HG03575 (cell line): ENCODE results near the gene GNPTG.

Experiments used
- ATAC-seq: cut with Tn5 transposase; IDR thresholded peaks from one replicate; pipeline ENCODE4 v1.9.1; 2021; ENCODE audit not compliant: unreplicated experiment, insufficient number of reproducible peaks, low FRiP score; ENCODE audit errors: extremely low read depth

GNPTG gene

DNA sequence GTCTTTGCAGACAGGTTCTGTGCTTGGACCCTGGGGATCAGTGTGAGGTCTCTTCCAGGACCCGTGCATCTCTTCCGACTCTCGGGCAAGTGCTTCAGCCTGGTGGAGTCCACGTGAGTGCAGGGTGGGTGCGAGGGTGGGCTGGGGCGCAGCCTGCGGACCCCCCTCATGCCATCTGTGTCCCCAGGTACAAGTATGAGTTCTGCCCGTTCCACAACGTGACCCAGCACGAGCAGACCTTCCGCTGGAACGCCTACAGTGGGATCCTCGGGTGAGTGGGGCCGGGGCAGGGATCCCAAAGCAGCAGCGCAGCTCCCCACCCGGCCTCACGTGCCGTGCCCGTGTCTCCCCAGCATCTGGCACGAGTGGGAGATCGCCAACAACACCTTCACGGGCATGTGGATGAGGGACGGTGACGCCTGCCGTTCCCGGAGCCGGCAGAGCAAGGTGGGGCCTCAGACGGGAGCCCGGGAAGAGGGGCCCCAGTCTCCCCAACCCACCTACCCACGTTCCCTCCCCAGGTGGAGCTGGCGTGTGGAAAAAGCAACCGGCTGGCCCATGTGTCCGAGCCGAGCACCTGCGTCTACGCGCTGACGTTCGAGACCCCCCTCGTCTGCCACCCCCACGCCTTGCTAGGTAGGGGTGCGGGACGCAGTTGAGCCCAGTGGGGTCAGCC, 10.1 kb downstream of the GNPTG start:
- no peak for ATAC-seq

DNA sequence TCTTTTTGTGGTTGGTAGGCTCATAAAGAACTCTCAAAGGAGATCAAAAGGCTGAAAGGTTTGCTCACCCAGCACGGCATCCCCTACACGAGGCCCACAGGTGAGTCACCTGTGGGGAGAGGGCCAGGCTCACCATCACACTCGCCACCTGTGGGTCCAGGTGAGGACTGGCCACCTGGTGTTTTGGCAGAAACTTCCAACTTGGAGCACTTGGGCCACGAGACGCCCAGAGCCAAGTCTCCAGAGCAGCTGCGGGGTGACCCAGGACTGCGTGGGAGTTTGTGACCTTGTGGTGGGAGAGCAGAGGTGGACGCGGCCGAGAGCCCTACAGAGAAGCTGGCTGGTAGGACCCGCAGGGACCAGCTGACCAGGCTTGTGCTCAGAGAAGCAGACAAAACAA, 11.1 kb downstream of the GNPTG start:
- ATAC-seq, result no peak

DNA sequence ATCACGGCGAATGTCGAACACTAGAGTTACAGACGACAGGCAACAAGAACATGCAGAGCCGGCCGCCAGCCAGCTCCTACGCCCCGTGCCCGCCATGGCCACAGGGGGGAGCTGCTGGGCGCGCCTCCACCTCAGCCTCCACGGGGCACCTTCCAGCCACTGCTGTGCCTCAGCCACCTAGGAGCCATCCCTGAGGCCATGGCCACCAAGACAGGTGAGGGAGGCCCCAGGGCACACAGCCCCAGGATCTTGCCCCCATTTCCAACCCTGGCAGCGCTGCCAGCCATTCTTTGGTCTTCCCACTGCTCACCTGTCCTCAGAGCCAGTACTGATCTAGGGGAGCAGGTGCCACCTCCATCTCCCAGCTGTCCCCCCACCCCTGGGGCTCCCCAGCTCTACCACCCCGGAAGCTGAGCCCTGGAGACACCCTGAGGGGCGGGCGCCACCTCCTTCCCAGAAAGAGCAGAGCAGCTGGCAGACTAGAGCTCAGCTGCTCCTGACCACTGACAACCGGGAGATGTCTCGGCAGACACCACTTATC, 11.8 kb downstream of the GNPTG start:
- ATAC-seq, result no peak

DNA sequence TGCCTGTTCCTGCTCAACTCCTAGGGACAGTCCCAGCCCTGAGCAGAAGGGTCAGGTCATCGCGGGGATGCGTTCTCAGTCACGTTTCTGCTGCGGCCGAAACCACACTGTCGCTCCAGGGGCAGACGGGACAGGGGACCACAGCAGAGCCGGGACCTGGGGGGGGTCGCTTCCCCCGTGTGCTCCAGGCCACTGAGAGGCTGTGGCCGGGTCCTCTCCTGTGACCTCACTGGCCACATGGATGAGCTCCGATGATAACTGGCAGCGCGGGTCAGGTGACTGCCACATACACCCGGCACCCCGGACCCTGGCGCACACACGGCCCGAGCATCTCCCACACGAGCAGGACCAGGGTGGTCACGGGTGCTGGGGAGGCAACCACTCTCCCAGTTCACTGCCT, 12.8 kb downstream of the GNPTG start:
- no peak for ATAC-seq

DNA sequence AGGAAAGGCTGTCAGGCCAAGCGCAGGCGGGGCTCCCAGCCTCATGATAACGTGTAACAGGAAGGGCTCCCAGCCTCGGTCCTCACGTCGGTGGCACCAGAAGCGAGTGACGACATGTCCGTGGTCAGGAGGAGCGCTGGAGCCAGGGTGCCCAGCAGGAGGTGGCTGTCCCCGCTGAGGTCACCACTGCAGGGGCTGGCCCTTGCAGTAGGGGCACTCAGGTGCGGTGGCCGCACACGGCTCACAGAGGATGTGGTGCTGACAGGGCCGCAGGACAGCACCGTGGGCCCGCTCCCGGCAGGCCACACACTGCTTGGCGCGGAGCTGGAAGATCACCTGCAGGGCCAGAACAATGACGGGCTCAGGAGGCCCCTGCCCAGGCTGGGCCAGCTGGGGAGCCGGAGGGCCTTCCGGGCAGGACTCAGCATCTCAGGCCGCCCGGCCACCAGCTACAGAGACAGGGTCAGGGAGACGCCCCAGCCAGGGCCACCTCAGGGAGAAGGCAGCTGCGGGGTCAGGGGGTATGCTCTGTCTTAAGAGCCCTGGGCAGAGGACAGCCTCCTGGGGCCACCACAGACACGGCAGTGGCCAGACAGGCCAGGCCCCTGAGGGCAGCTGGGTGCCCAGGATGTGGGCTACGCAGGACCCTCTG, 14.5 kb downstream of the GNPTG start:
- ATAC-seq, result no peak

DNA sequence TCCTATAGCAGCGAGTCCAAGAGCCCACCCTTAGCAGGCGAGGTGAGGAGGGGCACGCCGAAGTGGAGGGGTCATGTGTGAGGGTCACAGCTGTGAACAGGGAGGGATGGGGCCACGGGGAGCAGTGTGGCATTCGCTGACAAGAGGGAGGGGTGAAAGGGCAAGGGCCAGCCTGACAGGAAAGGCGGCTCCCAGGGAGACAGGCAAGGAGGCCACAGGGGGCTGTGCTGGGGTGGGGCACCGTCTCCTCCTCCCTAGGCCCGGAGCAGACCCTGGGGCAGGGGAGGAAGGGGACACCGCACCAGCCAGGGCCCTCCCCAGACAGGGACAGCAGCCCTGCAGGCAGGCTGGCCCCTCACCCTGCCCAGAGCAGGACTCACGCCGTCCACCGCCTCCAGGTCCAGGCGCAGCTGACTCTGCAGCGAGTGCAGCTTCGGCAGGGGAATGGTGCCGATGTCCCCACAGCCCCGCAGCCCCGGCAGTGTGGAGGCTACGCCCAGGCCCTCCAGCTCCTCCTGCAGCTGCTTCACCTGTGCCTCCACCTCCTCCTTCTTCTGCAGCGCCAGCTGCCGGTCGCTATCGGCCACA, 15.1 kb downstream of the GNPTG start:
- no peak for ATAC-seq

DNA sequence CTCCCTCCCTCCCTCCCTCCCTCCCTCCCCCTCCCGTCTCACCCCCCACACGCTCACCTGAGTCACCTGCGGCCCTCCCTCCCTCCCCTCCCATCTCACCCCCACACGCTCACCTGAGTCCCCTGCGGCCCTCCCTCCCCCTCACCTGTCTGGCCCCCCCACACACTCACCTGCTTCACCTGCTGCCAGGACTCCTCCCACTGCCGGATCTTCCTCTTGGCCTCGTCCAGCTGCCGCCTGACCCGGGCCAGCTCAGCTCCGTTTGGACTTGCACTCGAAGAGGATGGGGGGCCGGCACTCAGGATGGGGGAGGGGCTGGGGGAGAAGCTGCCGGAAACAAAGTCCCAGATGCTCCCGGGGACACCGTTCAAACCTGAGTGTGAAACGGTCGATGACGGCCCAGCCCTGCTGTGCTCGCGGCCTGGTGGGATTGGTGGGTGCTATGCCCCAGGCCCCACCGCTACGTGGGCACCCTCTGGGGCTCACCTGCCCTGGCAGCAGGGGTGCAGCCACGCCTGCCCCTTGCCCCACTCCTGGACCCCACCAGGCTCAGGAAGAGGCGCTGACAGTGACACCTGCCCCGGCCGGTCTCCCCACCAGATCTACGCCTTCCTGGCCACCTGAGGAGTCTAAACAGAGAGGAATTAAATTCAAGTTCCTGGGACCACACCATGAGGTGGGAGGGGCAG, 15.9 kb downstream of the GNPTG start:
- no peak for ATAC-seq

DNA sequence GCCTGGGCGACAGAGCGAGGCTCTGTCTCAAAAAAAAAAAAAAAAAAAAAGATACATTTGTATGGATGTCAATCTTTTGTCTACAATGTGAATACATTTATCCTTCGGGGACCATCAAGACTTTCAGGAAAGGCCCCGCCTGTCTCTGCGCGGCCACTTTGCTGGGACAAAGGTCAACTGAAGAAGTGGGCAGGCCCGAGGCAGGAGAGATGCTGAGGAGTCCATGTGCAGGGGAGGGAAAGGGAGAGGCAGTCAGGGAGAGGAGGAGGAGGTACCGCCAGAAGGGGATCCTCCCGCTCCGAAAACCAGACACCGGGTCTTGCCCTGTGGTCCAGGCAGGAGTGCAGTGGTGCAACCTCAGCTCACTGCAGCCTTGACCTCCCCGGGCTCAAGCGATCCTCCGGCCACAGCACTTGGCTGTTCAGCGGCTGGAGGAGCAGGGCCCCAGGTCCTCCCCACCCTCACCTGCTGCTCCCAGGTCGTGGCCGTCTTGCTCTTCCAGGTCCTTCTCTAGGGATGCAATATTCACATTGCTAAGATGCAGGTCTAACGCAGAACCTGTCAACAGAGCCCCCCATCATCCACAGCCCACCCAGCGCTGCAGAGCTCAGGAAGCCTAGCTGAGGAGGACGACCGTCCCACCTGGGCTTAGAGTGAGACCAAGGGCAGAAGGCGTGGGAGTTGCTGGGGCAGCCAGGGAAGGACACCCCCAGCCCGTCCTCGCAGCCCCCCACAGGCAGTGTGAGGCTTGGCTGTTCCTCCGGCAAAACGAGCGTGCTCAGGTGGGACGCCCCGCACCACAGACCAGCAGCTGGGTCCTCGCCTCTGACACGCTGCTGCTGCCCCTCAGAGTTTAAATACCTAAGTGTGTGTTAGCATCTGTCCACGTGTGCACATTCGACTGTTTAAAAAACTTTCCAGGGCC, 19.6 kb downstream of the GNPTG start:
- ATAC-seq, result no peak

DNA sequence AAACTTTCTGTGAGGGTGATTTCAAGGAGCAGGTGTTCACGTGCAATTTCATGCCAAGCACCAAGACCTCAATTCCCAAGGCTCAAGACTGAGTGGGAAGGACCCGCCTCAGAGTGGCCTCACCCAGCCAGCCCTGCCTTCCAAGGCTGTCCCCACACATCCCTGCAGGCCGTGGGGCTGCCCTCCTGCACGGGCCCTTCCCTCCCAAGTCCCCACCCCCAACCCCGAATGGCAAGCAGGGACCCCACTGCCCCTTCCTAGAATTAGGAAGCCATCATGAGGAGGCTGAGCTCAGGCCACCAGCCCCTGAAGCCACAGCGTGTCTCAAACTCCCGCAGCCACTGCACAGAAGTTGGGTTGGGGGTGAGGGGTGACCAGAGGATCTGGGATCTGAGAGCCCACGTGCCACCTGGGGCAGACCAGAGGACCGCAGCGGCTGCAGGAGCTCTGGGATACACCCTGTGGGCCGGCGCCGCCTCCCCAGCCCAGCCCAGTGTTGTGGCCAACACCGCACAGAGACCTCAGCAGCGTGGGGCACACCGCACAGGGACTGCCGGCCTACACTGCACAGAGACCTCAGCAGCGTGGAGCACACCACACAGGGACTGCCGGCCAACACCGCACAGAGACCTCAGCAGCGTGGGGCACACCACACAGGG, 20.7 kb downstream of the GNPTG start:
- no peak for ATAC-seq

DNA sequence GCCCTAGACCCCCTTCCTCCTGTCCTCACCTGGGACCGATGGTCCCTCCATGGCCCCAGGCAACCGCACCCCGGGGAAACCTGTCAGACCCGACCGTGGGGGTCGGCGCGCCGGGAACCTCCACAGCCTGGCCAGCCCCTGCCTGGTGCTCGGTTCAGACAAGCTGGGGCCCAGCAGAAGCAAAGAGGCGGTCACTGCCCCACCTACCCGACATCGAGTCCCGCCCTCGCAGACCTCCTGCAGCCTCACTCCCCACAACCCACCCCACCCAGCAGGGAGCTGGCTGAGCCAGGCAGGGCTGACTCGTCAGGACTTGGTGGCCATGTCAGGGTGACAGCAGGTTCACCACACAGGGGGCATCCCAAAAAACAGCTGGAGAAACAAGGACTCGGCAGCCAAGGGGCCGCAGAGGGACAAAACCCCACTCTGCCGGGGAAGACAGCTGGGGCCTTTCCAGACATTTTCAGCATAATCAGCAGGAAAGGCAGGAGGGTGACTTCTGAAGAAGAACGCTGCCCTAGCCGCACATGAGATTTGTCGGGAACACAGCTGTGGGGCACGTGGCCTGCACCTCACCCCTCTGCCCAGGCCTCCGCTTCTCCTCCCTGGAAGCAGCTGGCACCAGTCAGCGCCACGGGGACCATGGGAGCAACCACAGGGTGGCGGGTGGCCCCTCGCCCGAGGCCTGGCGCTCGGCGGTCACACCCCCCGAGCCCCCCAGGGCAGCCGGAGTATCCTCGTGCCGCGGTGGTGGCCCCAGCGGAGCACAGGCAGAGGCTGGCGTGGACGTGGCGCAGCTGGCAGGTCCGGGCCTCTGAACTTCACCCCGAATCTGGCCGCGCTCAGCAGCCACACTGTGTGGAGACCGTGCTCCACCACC, 22.9 kb downstream of the GNPTG start:
- no peak for ATAC-seq

DNA sequence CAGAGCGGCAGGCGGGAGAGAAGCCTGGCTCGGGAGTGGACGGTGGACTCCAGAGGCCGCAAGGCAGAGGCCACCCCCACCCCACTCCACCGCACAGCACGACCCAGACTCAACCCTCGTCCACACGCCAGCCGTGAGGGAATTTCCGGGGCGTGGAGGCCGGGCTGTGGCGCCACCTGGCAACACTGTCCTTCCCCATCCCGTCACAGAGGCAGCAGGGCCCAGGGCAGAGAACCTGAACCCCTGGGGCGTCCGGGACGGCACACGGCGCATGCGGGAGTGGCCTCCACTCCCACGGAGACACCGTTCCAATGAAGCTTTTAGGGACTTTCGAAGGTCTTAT, 23.5 kb downstream of the GNPTG start:
- ATAC-seq, result no peak

DNA sequence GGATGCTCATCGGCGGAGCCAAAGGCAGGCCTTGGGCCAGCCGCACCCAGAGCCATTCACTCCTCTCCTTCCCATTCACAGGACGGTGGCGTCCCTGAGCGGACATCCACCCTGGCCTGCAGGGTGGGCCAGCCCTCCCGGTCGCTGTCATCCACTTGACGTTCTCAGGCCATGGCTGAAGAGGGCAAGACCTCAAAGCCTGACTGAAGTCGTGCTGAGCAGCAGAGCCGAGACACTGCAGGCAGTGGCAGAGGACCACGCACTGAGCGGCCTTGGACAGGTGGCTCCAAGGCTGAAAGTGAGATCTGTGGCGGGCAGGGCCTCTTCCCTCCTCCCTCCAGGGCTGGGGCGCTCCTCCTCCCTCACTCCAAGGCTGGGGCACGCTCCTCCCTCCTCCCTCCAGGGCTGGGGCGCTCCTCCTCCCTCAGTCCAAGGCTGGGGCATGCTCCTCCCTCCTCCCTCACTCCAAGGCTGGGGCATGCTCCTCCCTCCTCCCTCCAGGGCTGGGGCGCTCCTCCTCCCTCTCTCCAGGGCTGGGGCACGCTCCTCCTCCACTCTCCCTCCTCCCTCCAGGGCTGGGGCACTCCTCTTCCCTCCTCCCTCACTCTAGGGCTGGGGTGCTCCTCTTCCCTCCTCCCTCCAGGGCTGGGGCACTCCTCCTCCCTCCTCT, 24.1 kb downstream of the GNPTG start:
- ATAC-seq, result no peak

DNA sequence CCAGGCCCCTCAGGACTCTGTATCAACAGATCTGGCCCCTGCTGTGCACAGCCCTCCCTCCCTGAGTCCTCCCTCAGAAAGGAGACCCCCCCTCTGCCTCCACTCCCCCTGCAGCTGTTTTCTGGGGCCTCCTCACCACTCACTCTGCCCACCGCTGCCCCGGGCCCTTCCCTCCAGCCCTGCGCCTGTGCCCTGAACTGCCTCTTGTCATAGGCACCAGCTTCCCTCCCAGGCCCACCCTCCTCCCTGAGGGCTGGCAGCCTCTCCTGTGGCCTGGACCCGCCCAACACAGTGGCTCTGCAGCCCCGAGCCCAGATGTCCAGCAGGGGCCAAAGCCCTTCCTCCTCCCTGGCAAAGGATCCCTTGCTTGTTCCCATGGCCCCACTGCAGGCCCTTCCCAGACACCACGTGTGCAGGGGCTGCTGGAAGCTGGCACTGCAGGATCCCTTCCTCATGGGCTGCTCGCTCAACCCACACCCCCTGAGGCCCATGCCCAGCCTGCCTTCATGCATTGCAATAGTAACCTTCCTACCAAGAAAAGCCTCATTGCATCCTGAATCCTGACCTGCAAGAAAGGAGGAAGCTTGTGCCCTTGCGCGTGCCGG, 25.8 kb downstream of the GNPTG start:
- no peak for ATAC-seq

DNA sequence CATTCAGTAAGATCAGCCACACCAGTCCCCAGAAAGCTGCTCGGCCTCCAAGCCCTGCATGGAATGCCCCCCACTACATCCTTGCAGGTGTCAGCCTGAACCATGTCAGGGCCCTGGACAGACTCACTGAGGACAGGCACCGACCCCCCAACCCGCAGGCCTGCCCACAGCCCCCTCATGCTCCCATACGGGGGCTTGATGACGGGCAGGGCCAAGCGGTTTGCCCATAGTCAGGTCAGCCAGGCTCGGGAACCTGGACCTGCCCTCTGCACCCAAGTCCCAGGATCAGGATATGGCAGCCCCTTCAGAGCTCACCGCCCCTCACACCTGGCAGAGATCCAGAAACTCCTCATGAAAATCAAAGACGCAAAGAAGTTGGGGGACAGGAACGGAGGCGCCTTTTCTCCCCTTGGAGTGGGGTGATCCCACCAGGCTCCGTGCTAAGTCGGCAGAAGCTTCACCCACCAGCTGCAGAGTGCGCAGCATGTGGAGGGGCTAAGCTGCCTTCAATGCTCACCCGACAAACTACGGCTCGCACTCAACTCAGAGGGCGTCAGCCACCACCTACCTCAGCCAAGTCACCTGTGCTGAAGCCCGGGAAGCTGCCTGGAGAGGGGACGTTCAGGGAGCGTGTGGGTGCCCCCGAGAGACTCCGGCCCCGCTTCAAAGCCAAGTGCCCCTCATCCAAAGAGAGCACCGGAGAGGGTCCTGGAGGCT, 26.5 kb downstream of the GNPTG start:
- ATAC-seq, result no peak

DNA sequence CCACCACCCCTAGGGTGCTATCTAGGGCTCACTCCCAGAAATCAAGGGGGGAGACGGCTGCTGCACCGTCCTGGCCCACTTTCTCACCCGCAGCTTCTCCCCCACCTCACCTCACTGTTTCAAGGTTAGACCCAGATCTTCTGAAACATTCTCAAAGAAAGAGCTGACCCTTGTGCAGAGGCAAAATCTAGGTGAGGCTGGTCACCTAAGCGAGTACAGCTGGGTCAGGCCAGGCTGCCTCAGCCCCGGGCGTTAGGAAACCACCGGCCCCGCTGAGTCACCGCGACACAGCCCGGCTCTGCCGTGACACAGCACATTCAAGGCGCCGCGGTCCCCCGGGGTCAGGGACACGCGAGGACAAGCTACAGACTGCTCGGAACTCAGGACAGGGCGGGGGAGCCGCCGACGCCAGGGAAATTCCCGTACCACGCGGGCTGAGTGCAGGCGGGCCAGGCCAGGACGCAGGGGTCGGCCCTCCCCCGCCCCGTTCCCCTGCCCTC, 27.1 kb downstream of the GNPTG start:
- no peak for ATAC-seq
